ENCODE measurements around the gene KCNE1. TPM values are rescaled to one million over a fixed set of nuclear protein-coding genes. Genes with fewer than 3 reads are reported as not detected.

Gene KCNE1
- total and polyA plus RNA-seq, 2 of the 13 experiments (the other 11 are each of a cell fraction or from before 2014, with no cell fraction given) = 0.35 TPM; not detected in 1

- TF ChIP-seq, protein P1, sequence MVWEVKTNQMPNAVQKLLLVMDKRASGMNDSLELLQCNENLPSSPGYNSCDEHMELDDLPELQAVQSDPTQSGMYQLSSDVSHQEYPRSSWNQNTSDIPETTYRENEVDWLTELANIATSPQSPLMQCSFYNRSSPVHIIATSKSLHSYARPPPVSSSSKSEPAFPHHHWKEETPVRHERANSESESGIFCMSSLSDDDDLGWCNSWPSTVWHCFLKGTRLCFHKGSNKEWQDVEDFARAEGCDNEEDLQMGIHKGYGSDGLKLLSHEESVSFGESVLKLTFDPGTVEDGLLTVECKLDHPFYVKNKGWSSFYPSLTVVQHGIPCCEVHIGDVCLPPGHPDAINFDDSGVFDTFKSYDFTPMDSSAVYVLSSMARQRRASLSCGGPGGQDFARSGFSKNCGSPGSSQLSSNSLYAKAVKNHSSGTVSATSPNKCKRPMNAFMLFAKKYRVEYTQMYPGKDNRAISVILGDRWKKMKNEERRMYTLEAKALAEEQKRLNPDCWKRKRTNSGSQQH (CRISPR knock-in tag; IDR thresholded peaks at IDR 0.05; ENCODE audit: low read depth) = no peak
- 0 out of 2 replicates have a peak, but pooled peaks have one; percentile 49 for TF ChIP-seq ZNF331 (CRISPR knock-in tag; IDR thresholded peaks at IDR 0.05)
- peak; percentile 40; the same call in 1 of the 2 replicates for TF ChIP-seq ATF7 (IDR thresholded peaks at IDR 0.05)
- peak; percentile 85 for TF ChIP-seq ATF7 (CRISPR knock-in tag; IDR thresholded peaks at IDR 0.05)
- TF ChIP-seq ZNF703 (CRISPR knock-in tag; IDR thresholded peaks at IDR 0.05; ENCODE audit: borderline replicate concordance) = no peak
- TF ChIP-seq, protein P2, sequence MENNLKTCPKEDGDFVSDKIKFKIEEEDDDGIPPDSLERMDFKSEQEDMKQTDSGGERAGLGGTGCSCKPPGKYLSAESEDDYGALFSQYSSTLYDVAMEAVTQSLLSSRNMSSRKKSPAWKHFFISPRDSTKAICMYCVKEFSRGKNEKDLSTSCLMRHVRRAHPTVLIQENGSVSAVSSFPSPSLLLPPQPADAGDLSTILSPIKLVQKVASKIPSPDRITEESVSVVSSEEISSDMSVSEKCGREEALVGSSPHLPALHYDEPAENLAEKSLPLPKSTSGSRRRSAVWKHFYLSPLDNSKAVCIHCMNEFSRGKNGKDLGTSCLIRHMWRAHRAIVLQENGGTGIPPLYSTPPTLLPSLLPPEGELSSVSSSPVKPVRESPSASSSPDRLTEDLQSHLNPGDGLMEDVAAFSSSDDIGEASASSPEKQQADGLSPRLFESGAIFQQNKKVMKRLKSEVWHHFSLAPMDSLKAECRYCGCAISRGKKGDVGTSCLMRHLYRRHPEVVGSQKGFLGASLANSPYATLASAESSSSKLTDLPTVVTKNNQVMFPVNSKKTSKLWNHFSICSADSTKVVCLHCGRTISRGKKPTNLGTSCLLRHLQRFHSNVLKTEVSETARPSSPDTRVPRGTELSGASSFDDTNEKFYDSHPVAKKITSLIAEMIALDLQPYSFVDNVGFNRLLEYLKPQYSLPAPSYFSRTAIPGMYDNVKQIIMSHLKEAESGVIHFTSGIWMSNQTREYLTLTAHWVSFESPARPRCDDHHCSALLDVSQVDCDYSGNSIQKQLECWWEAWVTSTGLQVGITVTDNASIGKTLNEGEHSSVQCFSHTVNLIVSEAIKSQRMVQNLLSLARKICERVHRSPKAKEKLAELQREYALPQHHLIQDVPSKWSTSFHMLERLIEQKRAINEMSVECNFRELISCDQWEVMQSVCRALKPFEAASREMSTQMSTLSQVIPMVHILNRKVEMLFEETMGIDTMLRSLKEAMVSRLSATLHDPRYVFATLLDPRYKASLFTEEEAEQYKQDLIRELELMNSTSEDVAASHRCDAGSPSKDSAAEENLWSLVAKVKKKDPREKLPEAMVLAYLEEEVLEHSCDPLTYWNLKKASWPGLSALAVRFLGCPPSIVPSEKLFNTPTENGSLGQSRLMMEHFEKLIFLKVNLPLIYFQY (CRISPR knock-in tag; IDR thresholded peaks at IDR 0.05; ENCODE audit: borderline replicate concordance) = no peak
- no peak for TF ChIP-seq ZNF44 (CRISPR knock-in tag; IDR thresholded peaks at IDR 0.05)
- TF ChIP-seq NFYC (CRISPR knock-in tag; IDR thresholded peaks at IDR 0.05) = no peak
- no peak for TF ChIP-seq KLF11 (CRISPR knock-in tag; IDR thresholded peaks at IDR 0.05)
- no peak for TF ChIP-seq HOXA5 (CRISPR knock-in tag; IDR thresholded peaks at IDR 0.05)
- TF ChIP-seq ZNF430 (CRISPR knock-in tag; IDR thresholded peaks at IDR 0.05) = no peak
- TF ChIP-seq ZBTB7B (CRISPR knock-in tag; IDR thresholded peaks at IDR 0.05) = peak; percentile 59; the same call in 1 of the 2 replicates
- TF ChIP-seq ZNF644 (CRISPR knock-in tag; IDR thresholded peaks at IDR 0.05; ENCODE audit: low read depth) = peak; percentile 58; the same call in 1 of the 2 replicates
- no peak for TF ChIP-seq MXD3 (CRISPR knock-in tag; IDR thresholded peaks at IDR 0.05)
- no peak for TF ChIP-seq GTF2F1 (IDR thresholded peaks at IDR 0.05; ENCODE audit: low read length)
- no peak for TF ChIP-seq TMF1 (CRISPR knock-in tag; IDR thresholded peaks at IDR 0.05; ENCODE audit: low read depth)
- peak; percentile 84 for TF ChIP-seq SKI (IDR thresholded peaks at IDR 0.05; ENCODE audit: partially characterized antibody)
- TF ChIP-seq, protein P3, sequence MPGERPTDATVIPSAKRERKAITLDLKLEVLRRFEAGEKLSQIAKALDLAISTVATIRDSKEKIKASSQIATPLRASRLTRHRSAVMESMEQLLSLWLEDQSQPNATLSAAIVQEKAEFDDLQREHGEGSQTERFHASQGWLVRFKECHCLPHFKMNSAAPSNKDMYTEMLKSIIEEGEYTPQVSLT (CRISPR knock-in tag; IDR thresholded peaks at IDR 0.05; ENCODE audit: borderline replicate concordance, low read depth) = no peak
- peak; percentile 80; the same call in 1 of the 2 replicates for TF ChIP-seq NCOR1 (IDR thresholded peaks at IDR 0.05; ENCODE audit: borderline replicate concordance, low read length)
- no peak for TF ChIP-seq PBX3 (CRISPR knock-in tag; IDR thresholded peaks at IDR 0.05; ENCODE audit: borderline replicate concordance)
- no peak for TF ChIP-seq ZUFSP (CRISPR knock-in tag; IDR thresholded peaks at IDR 0.05; ENCODE audit: borderline replicate concordance)
- TF ChIP-seq ATM (IDR thresholded peaks at IDR 0.05; ENCODE audit: borderline replicate concordance) = no peak
Observed at GRCh38 chr21:34501716-34502115, 10.3 kb downstream of the KCNE1 start (continued).
